ENCODE results near the gene P4HB.

DNA sequence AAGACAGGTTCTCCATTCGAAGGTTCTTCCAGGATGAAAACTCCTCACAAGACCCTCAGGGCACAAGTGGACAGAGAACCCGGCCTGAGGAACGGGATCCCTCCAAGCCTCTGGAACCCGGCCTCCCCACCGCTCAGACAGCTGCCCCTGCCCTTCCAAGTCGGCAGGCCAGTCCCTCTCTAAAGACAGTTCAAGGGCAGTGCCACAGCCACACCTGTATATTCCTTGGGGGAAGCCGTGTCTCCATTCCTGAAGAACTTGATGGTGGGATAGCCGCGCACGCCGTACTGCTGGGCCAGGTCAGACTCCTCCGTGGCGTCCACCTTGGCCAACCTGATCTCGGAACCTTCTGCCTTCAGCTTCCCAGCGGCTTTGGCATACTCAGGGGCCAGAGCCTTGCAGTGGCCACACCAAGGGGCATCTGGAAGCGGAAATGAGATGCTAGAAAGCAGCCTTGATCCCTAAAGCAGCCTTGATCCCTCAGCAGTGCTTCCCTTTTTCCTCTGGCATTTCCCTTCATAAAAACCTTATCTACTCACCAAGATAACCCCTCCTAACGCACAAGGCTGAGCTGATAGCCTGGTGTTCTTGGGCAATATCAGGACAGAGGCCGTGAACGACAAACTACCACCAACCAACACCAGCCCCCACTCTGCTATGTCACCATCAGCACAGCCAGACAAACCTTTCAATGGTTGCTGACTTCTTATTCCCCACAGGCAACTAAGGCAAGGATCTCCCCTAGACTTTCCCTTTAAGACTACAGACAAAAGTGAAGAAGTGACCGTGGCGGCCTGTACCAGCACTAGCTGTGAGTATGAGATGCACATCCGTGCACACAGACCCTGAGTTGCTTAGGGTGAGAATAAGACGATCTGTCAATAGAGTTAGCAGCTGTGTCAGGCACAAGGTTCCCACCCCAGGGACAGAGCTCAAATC, 1.1 kb downstream of the P4HB start:
- TF ChIP-seq, protein P1, sequence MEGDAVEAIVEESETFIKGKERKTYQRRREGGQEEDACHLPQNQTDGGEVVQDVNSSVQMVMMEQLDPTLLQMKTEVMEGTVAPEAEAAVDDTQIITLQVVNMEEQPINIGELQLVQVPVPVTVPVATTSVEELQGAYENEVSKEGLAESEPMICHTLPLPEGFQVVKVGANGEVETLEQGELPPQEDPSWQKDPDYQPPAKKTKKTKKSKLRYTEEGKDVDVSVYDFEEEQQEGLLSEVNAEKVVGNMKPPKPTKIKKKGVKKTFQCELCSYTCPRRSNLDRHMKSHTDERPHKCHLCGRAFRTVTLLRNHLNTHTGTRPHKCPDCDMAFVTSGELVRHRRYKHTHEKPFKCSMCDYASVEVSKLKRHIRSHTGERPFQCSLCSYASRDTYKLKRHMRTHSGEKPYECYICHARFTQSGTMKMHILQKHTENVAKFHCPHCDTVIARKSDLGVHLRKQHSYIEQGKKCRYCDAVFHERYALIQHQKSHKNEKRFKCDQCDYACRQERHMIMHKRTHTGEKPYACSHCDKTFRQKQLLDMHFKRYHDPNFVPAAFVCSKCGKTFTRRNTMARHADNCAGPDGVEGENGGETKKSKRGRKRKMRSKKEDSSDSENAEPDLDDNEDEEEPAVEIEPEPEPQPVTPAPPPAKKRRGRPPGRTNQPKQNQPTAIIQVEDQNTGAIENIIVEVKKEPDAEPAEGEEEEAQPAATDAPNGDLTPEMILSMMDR (IDR thresholded peaks at IDR 0.05) = no peak
- no peak for TF ChIP-seq POLR2A (IDR thresholded peaks at IDR 0.05)

All from upper lobe of left lung (tissue), 4 donors.